GM12892 (cell line): Measurements from ENCODE around the gene PEX10.

Experiments
- DNase-seq: peaks from one replicate; pipeline ENCODE4 v3.0.0; 2011; ENCODE audit not compliant: insufficient read length
- FAIRE-seq: peaks from 2 replicates; lab custom pipeline; 2011; peaks lifted over from hg19 to GRCh38; lab: Jason Lieb, UNC
- POLR2A ChIP-seq: IDR thresholded peaks from 2 replicates; pipeline ENCODE4 v1.6.1; 2011; ENCODE audit warnings: low read depth, low read length, control low read depth
- POLR2AphosphoS5 ChIP-seq: IDR thresholded peaks from 2 replicates; pipeline ENCODE4 v1.6.1; 2011; ENCODE audit warnings: low read depth, low read length, control low read depth
- TAF1 ChIP-seq: IDR thresholded peaks from 2 replicates; pipeline ENCODE4 v1.6.1; 2011; ENCODE audit warnings: low read depth, mild to moderate bottlenecking, control low read depth, low read length, borderline replicate concordance

PEX10 gene

GRCh38 chr1:2417083-2417832 lies 4.9 kb upstream of the PEX10 start:
- DNase-seq (no peak), FAIRE-seq (no peak)
- TF ChIP-seq POLR2AphosphoS5 (no peak), POLR2A (no peak), TAF1 (no peak)

GRCh38 chr1:2416403-2416802 lies 4.0 kb upstream of the PEX10 start:
- no peak for TF ChIP-seq TAF1
- TF ChIP-seq POLR2A = no peak
- TF ChIP-seq POLR2AphosphoS5 = no peak
- DNase-seq (no peak), FAIRE-seq (no peak)

GRCh38 chr1:2415801-2416208 lies 3.4 kb upstream of the PEX10 start:
- FAIRE-seq (peak; percentile 67), DNase-seq (no peak)
- no peak for TF ChIP-seq TAF1
- TF ChIP-seq POLR2AphosphoS5 = no peak
- TF ChIP-seq POLR2A = no peak

- TF ChIP-seq POLR2A = no peak
- FAIRE-seq = no peak
- DNase-seq = no peak
These were observed 3.0 kb upstream of the PEX10 start for GRCh38 chr1:2415337-2415736.

- FAIRE-seq (peak; percentile 56), DNase-seq (peak; percentile 89)
- TF ChIP-seq POLR2A (no peak), POLR2AphosphoS5 (no peak), TAF1 (no peak)
These were observed 2.1 kb upstream of the PEX10 start for GRCh38 chr1:2414297-2414958.

- no peak for DNase-seq
- peak; percentile 50 for FAIRE-seq
These were observed 1.3 kb upstream of the PEX10 start for GRCh38 chr1:2413495-2414296.

GRCh38 chr1:2412773-2413494 lies 570 bp upstream of the PEX10 start:
- FAIRE-seq (no peak), DNase-seq (peak; percentile 73)
- TF ChIP-seq POLR2AphosphoS5 (no peak), POLR2A (peak; percentile 73; the same call in 1 of the 2 replicates)

More at GRCh38 chr1:2413495-2414296, 1.3 kb upstream of the PEX10 start:
- no peak for TF ChIP-seq POLR2A
- TF ChIP-seq POLR2AphosphoS5 = no peak
- no peak for TF ChIP-seq TAF1

GRCh38 chr1:2411801-2412394 lies 466 bp downstream of the PEX10 start:
- TF ChIP-seq TAF1 (no peak), POLR2AphosphoS5 (no peak), POLR2A (no peak)
- no peak for FAIRE-seq
- peak; percentile 66 for DNase-seq

- TF ChIP-seq POLR2AphosphoS5 (no peak), POLR2A (no peak), TAF1 (no peak)
- FAIRE-seq (no peak), DNase-seq (no peak)
These were observed 2.6 kb downstream of the PEX10 start for GRCh38 chr1:2409745-2410144.

- DNase-seq = no peak
- no peak for TF ChIP-seq POLR2A
- no peak for FAIRE-seq
These were observed 3.5 kb downstream of the PEX10 start for GRCh38 chr1:2408859-2409276.

GRCh38 chr1:2408456-2408855 lies 3.9 kb downstream of the PEX10 start:
- no peak for DNase-seq
- TF ChIP-seq TAF1 = no peak
- no peak for TF ChIP-seq POLR2AphosphoS5
- TF ChIP-seq POLR2A = no peak
- FAIRE-seq = no peak
